A549 (cell line): ENCODE results near the gene ARVCF. TPM values are rescaled to one million over a fixed set of nuclear protein-coding genes. Genes with fewer than 3 reads are reported as not detected.

ENCODE experiments used
- ATAC-seq, 2 experiments: fragments of 200-7000 bp in 1 of 2; fragments of >200 bp in 1 of 2; cut with Nextera tagmentation in 1 of 2; cut with Tn5 transposase in 1 of 2; 3 replicates each; pipeline versions ENCODE4 v1.8.0 to v1.9.1; 2018 to 2020; ENCODE audit warnings: mild to moderate bottlenecking in 1 of 2, moderate library complexity in 1 of 2
- CTCF ChIA-PET: fragments of 300-600 bp; sonication (Branson Sonifier 250); formaldehyde crosslinking; extraction: SDS; loops from one replicate; lab custom pipeline; 2021; ENCODE audit warnings: antibody characterized with exemption, inconsistent platforms; lab: Yijun Ruan, JAX
- POLR2A ChIA-PET: fragments of 350-600 bp; formaldehyde crosslinking; extraction: SDS; loops from one replicate; lab custom pipeline; 2021; ENCODE audit warnings: antibody characterized with exemption, inconsistent platforms; lab: Yijun Ruan, JAX
- DNase-seq, 2 experiments: peaks; one replicate each; pipeline versions ENCODE4 v3.0.0 to v3.0.0-alpha.2; 2011 to 2016; ENCODE audit warnings: low read depth in 1 of 2, low spot score in 1 of 2
- FAIRE-seq: peaks from 2 replicates; lab custom pipeline; 2011; peaks lifted over from hg19 to GRCh38; lab: Jason Lieb, UNC
- H3K27ac ChIP-seq, 2 experiments: fragments of >200 bp; sonication (Bioruptor Twin); formaldehyde crosslinking; 3 replicates each; pipeline ENCODE4 v1.5.1; 2016 to 2017
- H3K4me1 ChIP-seq: fragments of >200 bp; sonication (Bioruptor Twin); formaldehyde crosslinking; 3 replicates; pipeline ENCODE4 v1.6.1; 2016
- H3K4me2 ChIP-seq: fragments of >200 bp; sonication (Bioruptor Twin); formaldehyde crosslinking; 3 replicates; pipeline ENCODE4 v1.6.1; 2016
- H3K4me3 ChIP-seq: fragments of >200 bp; sonication (Bioruptor Twin); formaldehyde crosslinking; 3 replicates; pipeline ENCODE4 v1.5.1; 2016
- H3K9me3 ChIP-seq: fragments of >200 bp; sonication (Bioruptor Twin); formaldehyde crosslinking; 3 replicates; pipeline ENCODE4 v1.6.1; 2016
- CBX2 ChIP-seq: fragments of 200-600 bp; sonication (generic); IDR thresholded peaks from 2 replicates; pipeline ENCODE4 v1.6.1; 2016; ENCODE audit warnings: low read depth, mild to moderate bottlenecking, borderline replicate concordance
- CBX8 ChIP-seq: fragments of 200-600 bp; sonication (generic); IDR thresholded peaks from 2 replicates; pipeline ENCODE4 v1.6.1; 2016
- CEBPB ChIP-seq, 2 experiments: fragments of >200 bp in 1 of 2; sonication (Bioruptor Twin) in 1 of 2; formaldehyde crosslinking in 1 of 2; IDR thresholded peaks; 2 replicates each; pipeline ENCODE4 v1.6.1; 2012 to 2016
- CTCF ChIP-seq: fragments of >200 bp; sonication (Bioruptor Twin); formaldehyde crosslinking; IDR thresholded peaks from 3 replicates; pipeline ENCODE4 v1.5.1; 2016
- ELK1 ChIP-seq: fragments of 150-350 bp; IDR thresholded peaks from 2 replicates; pipeline ENCODE4 v1.6.1; 2014; ENCODE audit warnings: low read depth, mild to moderate bottlenecking, low read length
- ESRRA ChIP-seq: fragments of 150-350 bp; IDR thresholded peaks from 2 replicates; pipeline ENCODE4 v1.6.1; 2014; ENCODE audit warnings: mild to moderate bottlenecking, low read length, borderline replicate concordance
- FOSB ChIP-seq: fragments of 250-450 bp; sonication (Bioruptor Pico); IDR thresholded peaks from 2 replicates; pipeline ENCODE4 v1.5.0; 2020; ENCODE audit warnings: mild to moderate bottlenecking, moderate library complexity
- FOSL2 ChIP-seq, 2 experiments: fragments of 450-650 bp in 1 of 2; fragments of >200 bp in 1 of 2; sonication (Bioruptor Twin) in 1 of 2; formaldehyde crosslinking; IDR thresholded peaks; 2 replicates each; pipeline versions ENCODE4 v1.5.0 to v1.6.1; 2016 to 2020; ENCODE audit warnings: mild to moderate bottlenecking in 1 of 2, moderate library complexity in 1 of 2
- HDAC2 ChIP-seq: fragments of 200-600 bp; sonication (generic); IDR thresholded peaks from 2 replicates; pipeline ENCODE4 v1.6.1; 2016
- HMGXB4 ChIP-seq: fragments of 250-450 bp; sonication (Bioruptor Pico); IDR thresholded peaks from 2 replicates; pipeline ENCODE4 v1.5.0; 2021; ENCODE audit warnings: mild to moderate bottlenecking, moderate library complexity, borderline replicate concordance
- JUNB ChIP-seq: fragments of >200 bp; sonication (Bioruptor Twin); formaldehyde crosslinking; IDR thresholded peaks from 2 replicates; pipeline ENCODE4 v1.6.1; 2016
- KDM5A ChIP-seq: fragments of 200-600 bp; sonication (generic); IDR thresholded peaks from 2 replicates; pipeline ENCODE4 v1.6.1; 2016; ENCODE audit warnings: antibody characterized with exemption, mild to moderate bottlenecking
- MAX ChIP-seq: IDR thresholded peaks from 2 replicates; pipeline ENCODE4 v1.6.1; 2012
- MAZ ChIP-seq: fragments of 150-350 bp; IDR thresholded peaks from 2 replicates; pipeline ENCODE4 v1.6.1; 2014; ENCODE audit warnings: antibody characterized with exemption, low read depth, low read length, borderline replicate concordance
- NR3C1 ChIP-seq: fragments of >200 bp; sonication (Bioruptor Twin); formaldehyde crosslinking; IDR thresholded peaks from 3 replicates; pipeline ENCODE4 v1.6.1; 2017
- POLR2A ChIP-seq: IDR thresholded peaks from 2 replicates; pipeline ENCODE4 v1.6.1; 2012; ENCODE audit warnings: mild to moderate bottlenecking, low read length
- RARB ChIP-seq: fragments of 250-450 bp; sonication (Bioruptor Pico); IDR thresholded peaks from 2 replicates; pipeline ENCODE4 v1.8.0; 2021; ENCODE audit warnings: mild to moderate bottlenecking, moderate library complexity
- REST ChIP-seq: fragments of 200-600 bp; sonication (generic); IDR thresholded peaks from 2 replicates; pipeline ENCODE4 v1.6.1; 2016; ENCODE audit warnings: antibody characterized with exemption, mild to moderate bottlenecking, moderate library complexity
- RNF2 ChIP-seq: fragments of 200-600 bp; sonication (generic); IDR thresholded peaks from 2 replicates; pipeline ENCODE4 v1.6.1; 2016; ENCODE audit warnings: low read depth, mild to moderate bottlenecking, antibody characterized with exemption, moderate library complexity, borderline replicate concordance
- SMC3 ChIP-seq: fragments of >200 bp; sonication (Bioruptor Twin); formaldehyde crosslinking; IDR thresholded peaks from 3 replicates; pipeline ENCODE4 v1.6.1; 2018; ENCODE audit warnings: inconsistent platforms
- USF2 ChIP-seq: fragments of 450-650 bp; IDR thresholded peaks from 2 replicates; pipeline ENCODE4 v1.6.1; 2014; ENCODE audit warnings: antibody characterized with exemption
- ZC3H11A ChIP-seq: fragments of 450-650 bp; IDR thresholded peaks from 2 replicates; pipeline ENCODE4 v1.6.1; 2014; ENCODE audit warnings: antibody characterized with exemption, mild to moderate bottlenecking
- ZFP36 ChIP-seq: fragments of 450-650 bp; IDR thresholded peaks from 2 replicates; pipeline ENCODE4 v1.6.1; 2014; ENCODE audit warnings: borderline replicate concordance; ENCODE audit not compliant: partially characterized antibody
- ZNF302 ChIP-seq: fragments of 250-450 bp; sonication (Bioruptor Pico); IDR thresholded peaks from 2 replicates; pipeline ENCODE4 v1.9.0; 2021; ENCODE audit warnings: inconsistent platforms, mild to moderate bottlenecking, moderate library complexity
- WGBS: methylation state at CpG from one replicate; pipeline ENCODE4 v1.1.6; 2017; ENCODE audit errors: missing lambda C conversion rate; 5-methylcytosine and 5-hydroxymethylcytosine counted together
- polyA plus RNA-seq, 4 experiments: library from polyadenylated mRNA; depleted of rRNA in 3 of 4; stranded (reverse); fragments of >200 nt; fragmentation: RNase III in 1 of 4; extraction: RNeasy Plus Mini Kit Qiagen cat#74134 plus additional on column Dnase treatment in 1 of 4; gene quantifications; 2 replicates in 3 of 4; 3 replicates in 1 of 4; pipeline ENCODE4 v1.2.3, GENCODE V29; 2011 to 2017

Gene ARVCF
- polyA plus RNA-seq, 2 of the 4 experiments (the other 2 are of a cell fraction) = 0.81 to 2.1 TPM

GRCh38 chr22:20052309-20053259 lies 36.0 kb upstream of the ARVCF start:
- TF ChIP-seq FOSL2 (IDR thresholded peaks at IDR 0.05) = no peak
- TF ChIP-seq FOSL2 (CRISPR knock-in tag; IDR thresholded peaks at IDR 0.05) = no peak
- no peak for TF ChIP-seq FOSB (CRISPR knock-in tag)
- no peak for TF ChIP-seq CBX8
- TF ChIP-seq CTCF = no peak
- TF ChIP-seq RARB (CRISPR knock-in tag) = no peak
- TF ChIP-seq SMC3 = no peak
- no peak for TF ChIP-seq CEBPB (IDR thresholded peaks at IDR 0.05)
- TF ChIP-seq RNF2 = no peak
- TF ChIP-seq ESRRA = no peak
- TF ChIP-seq POLR2A = no peak
- TF ChIP-seq KDM5A = no peak
- TF ChIP-seq ZNF302 (CRISPR knock-in tag) = no peak
- TF ChIP-seq HMGXB4 (CRISPR knock-in tag) = no peak
- TF ChIP-seq NR3C1 = no peak
- TF ChIP-seq ZC3H11A = no peak
- no peak for ATAC-seq
- POLR2A ChIA-PET = no interaction called here

GRCh38 chr22:20051927-20052308 lies 35.3 kb upstream of the ARVCF start:
- POLR2A ChIA-PET = no interaction called here
- H3K4me2 ChIP-seq = no peak overlapping the region
- TF ChIP-seq JUNB = no peak
- TF ChIP-seq MAX = no peak
- TF ChIP-seq USF2 = no peak
- no peak for TF ChIP-seq CBX2
- TF ChIP-seq CTCF = no peak
- no peak for TF ChIP-seq MAZ
- TF ChIP-seq ZNF302 (CRISPR knock-in tag) = no peak
- no peak for TF ChIP-seq ZFP36
- TF ChIP-seq HDAC2 = no peak
- no peak for TF ChIP-seq REST
- no peak for TF ChIP-seq FOSB (CRISPR knock-in tag)
- TF ChIP-seq ELK1 = no peak
- H3K9me3 ChIP-seq = 0 out of 3 replicates have a peak, but pooled peaks cover 3% of the 10 kb centered on the region
- H3K27ac ChIP-seq = no peak overlapping the region
- no peak for ATAC-seq
- FAIRE-seq = no peak
- DNase-seq = no peak
- CTCF ChIA-PET = interaction anchor here (0.7 kb wide), 1 partner anchor 10 kb away, joined by 4 read pairs; no protein-coding TSS in a partner anchor
- H3K4me1 ChIP-seq = no peaks in the 10 kb centered on the region
- H3K4me3 ChIP-seq = no peak overlapping the region
- WGBS = 90% methylated on average over 2 of the region's 6 CpGs

More at GRCh38 chr22:20052309-20053259, 36.0 kb upstream of the ARVCF start:
- Histone ChIP-seq H3K4me1 (no peaks in the 10 kb centered on the region), H3K9me3 (0 out of 3 replicates have a peak, but pooled peaks cover 1% of the 10 kb centered on the region), H3K27ac (no peak overlapping the region), H3K4me3 (no peak overlapping the region), H3K4me2 (no peak overlapping the region)
- FAIRE-seq (no peak), DNase-seq (no peak)
- CTCF ChIA-PET = interaction anchor here (0.7 kb wide), 1 partner anchor 11 kb away, joined by 4 read pairs; no protein-coding TSS in a partner anchor
- WGBS = 88% methylated on average over 20 of the region's 26 CpGs
